ENCODE results near the gene BEND3.
"Not testable (repeated sequence)": the region's sequence is repeated elsewhere in the genome, so short reads cannot be mapped to it uniquely, and the experiment has no call there.

The BEND3 gene

GRCh38 chr6:107114926-107115694 is at the start of gene BEND3:
BEND3 (minus strand) TSS chr6:107115515; CDS start chr6:107099285, 16,230 bp downstream.
- DNase-seq (peak; percentile 21), ATAC-seq (replicated peaks) (peak; percentile 30 to 35)
- peaks cover 10 to 21% of the 10 kb centered on the region in 2 donors for H3K4me1 Mint-ChIP-seq
- H3K36me3 Mint-ChIP-seq, result no peaks in the 10 kb centered on the region
- peak within 1 kb of the TSS; percentile 82 for H3K4me3 Mint-ChIP-seq
- peak within 1 kb of the TSS; percentile 81 for H3K27ac Mint-ChIP-seq
- H3K27me3 Mint-ChIP-seq, result no peaks in the 10 kb centered on the region
- H3K9me3 Mint-ChIP-seq, result no peaks in the 10 kb centered on the region

GRCh38 chr6:107164299-107164698 is 49.0 kb upstream of the BEND3 start:
- H3K36me3 Mint-ChIP-seq, result peaks cover 6 to 11% of the 10 kb centered on the region in 2 donors
- H3K27ac Mint-ChIP-seq; H3K4me1 Mint-ChIP-seq; H3K9me3 Mint-ChIP-seq; H3K27me3 Mint-ChIP-seq; ATAC-seq (replicated peaks); DNase-seq; H3K4me3 Mint-ChIP-seq: not testable (repeated sequence)

GRCh38 chr6:107161521-107161920 is 46.2 kb upstream of the BEND3 start:
- ATAC-seq (replicated peaks) (no peak), DNase-seq (no peak)
- Mint-ChIP-seq H3K27me3 (no peaks in the 10 kb centered on the region), H3K9me3 (peaks cover 0 to 2% of the 10 kb centered on the region in 2 donors), H3K36me3 (peaks cover 2 to 11% of the 10 kb centered on the region in 2 donors), H3K27ac (no peak overlapping the region), H3K4me1 (no peaks in the 10 kb centered on the region), H3K4me3 (no peak overlapping the region)

GRCh38 chr6:107156617-107157016 is 41.3 kb upstream of the BEND3 start:
- Mint-ChIP-seq H3K27ac (no peak overlapping the region), H3K36me3 (peaks cover 0 to 13% of the 10 kb centered on the region in 2 donors), H3K4me1 (peaks cover 2 to 6% of the 10 kb centered on the region in 2 donors), H3K27me3 (no peaks in the 10 kb centered on the region), H3K4me3 (no peak overlapping the region), H3K9me3 (no peaks in the 10 kb centered on the region)
- ATAC-seq (replicated peaks), result no peak
- DNase-seq, result no peak

- H3K27me3 Mint-ChIP-seq, result no peaks in the 10 kb centered on the region
- no peak for ATAC-seq (replicated peaks)
- H3K27ac Mint-ChIP-seq, result no peak overlapping the region
- H3K36me3 Mint-ChIP-seq, result peaks cover 2 to 10% of the 10 kb centered on the region in 2 donors
- no peak for DNase-seq
- no peak overlapping the region for H3K4me3 Mint-ChIP-seq
- H3K9me3 Mint-ChIP-seq, result no peaks in the 10 kb centered on the region
- peaks cover 2 to 6% of the 10 kb centered on the region in 2 donors for H3K4me1 Mint-ChIP-seq
These were observed 39.5 kb upstream of the BEND3 start for GRCh38 chr6:107154801-107155160.

GRCh38 chr6:107154131-107154800 is 39.0 kb upstream of the BEND3 start:
- Mint-ChIP-seq H3K27ac (no peak overlapping the region), H3K27me3 (no peaks in the 10 kb centered on the region), H3K9me3 (no peaks in the 10 kb centered on the region), H3K4me3 (no peak overlapping the region), H3K4me1 (peaks cover 2 to 6% of the 10 kb centered on the region in 2 donors), H3K36me3 (peaks cover 6 to 10% of the 10 kb centered on the region in 2 donors)
- ATAC-seq (replicated peaks) (no peak), DNase-seq (no peak)

GRCh38 chr6:107152638-107153430 is 37.5 kb upstream of the BEND3 start:
- H3K27me3 Mint-ChIP-seq, result no peaks in the 10 kb centered on the region
- DNase-seq (no peak), ATAC-seq (replicated peaks) (no peak)
- no peak overlapping the region for H3K27ac Mint-ChIP-seq
- H3K4me1 Mint-ChIP-seq, result peaks cover 2 to 6% of the 10 kb centered on the region in 2 donors
- no peaks in the 10 kb centered on the region for H3K9me3 Mint-ChIP-seq
- H3K36me3 Mint-ChIP-seq, result peaks cover 6 to 10% of the 10 kb centered on the region in 2 donors
- no peak overlapping the region for H3K4me3 Mint-ChIP-seq

GRCh38 chr6:107144666-107145065 is 29.4 kb upstream of the BEND3 start:
- no peak for ATAC-seq (replicated peaks)
- no peaks in the 10 kb centered on the region for H3K9me3 Mint-ChIP-seq
- no peaks in the 10 kb centered on the region for H3K4me1 Mint-ChIP-seq
- H3K27ac Mint-ChIP-seq, result no peak overlapping the region
- H3K4me3 Mint-ChIP-seq, result no peak overlapping the region
- no peaks in the 10 kb centered on the region for H3K27me3 Mint-ChIP-seq
- no peak for DNase-seq
- H3K36me3 Mint-ChIP-seq, result peaks cover 0 to 2% of the 10 kb centered on the region in 2 donors

- DNase-seq (no peak), ATAC-seq (replicated peaks) (no peak)
- Mint-ChIP-seq H3K27ac (no peak overlapping the region), H3K27me3 (no peaks in the 10 kb centered on the region), H3K4me1 (no peaks in the 10 kb centered on the region), H3K36me3 (no peaks in the 10 kb centered on the region), H3K4me3 (no peak overlapping the region), H3K9me3 (no peaks in the 10 kb centered on the region)
These were observed 28.7 kb upstream of the BEND3 start for GRCh38 chr6:107144014-107144413.

GRCh38 chr6:107140581-107140980 is 25.3 kb upstream of the BEND3 start:
- DNase-seq (no peak), ATAC-seq (replicated peaks) (no peak)
- Mint-ChIP-seq H3K27ac (no peak overlapping the region), H3K4me3 (no peak overlapping the region), H3K27me3 (no peaks in the 10 kb centered on the region), H3K4me1 (no peaks in the 10 kb centered on the region), H3K9me3 (no peaks in the 10 kb centered on the region), H3K36me3 (no peaks in the 10 kb centered on the region)

- H3K4me3 Mint-ChIP-seq, result not testable (repeated sequence)
These were observed 21.0 kb upstream of the BEND3 start for GRCh38 chr6:107136324-107136723.

GRCh38 chr6:107135048-107135680 is 19.8 kb upstream of the BEND3 start:
- not testable (repeated sequence) for H3K9me3 Mint-ChIP-seq; H3K4me1 Mint-ChIP-seq; H3K27ac Mint-ChIP-seq; H3K27me3 Mint-ChIP-seq; ATAC-seq (replicated peaks); H3K36me3 Mint-ChIP-seq; DNase-seq; H3K4me3 Mint-ChIP-seq

More at GRCh38 chr6:107136324-107136723, 21.0 kb upstream of the BEND3 start:
- DNase-seq; H3K27ac Mint-ChIP-seq; H3K9me3 Mint-ChIP-seq; H3K4me1 Mint-ChIP-seq; H3K27me3 Mint-ChIP-seq; H3K36me3 Mint-ChIP-seq; ATAC-seq (replicated peaks): not testable (repeated sequence)

GRCh38 chr6:107132330-107132954 is 17.1 kb upstream of the BEND3 start:
- H3K4me3 Mint-ChIP-seq, result no peak overlapping the region
- no peak overlapping the region for H3K27ac Mint-ChIP-seq
- H3K9me3 Mint-ChIP-seq, result no peaks in the 10 kb centered on the region
- ATAC-seq (replicated peaks), result no peak
- H3K36me3 Mint-ChIP-seq, result no peaks in the 10 kb centered on the region
- no peaks in the 10 kb centered on the region for H3K27me3 Mint-ChIP-seq
- DNase-seq, result no peak
- peaks cover 0 to 7% of the 10 kb centered on the region in 2 donors for H3K4me1 Mint-ChIP-seq
